Activated naive CD8-positive, alpha-beta T cell treated with anti-CD3 and anti-CD28 coated beads, Interleukin-2, amount 50 U/mL, for 16 hours (primary cell): Measurements from ENCODE around the gene CSF3.

Experiments used
- DNase-seq: peaks from one replicate; pipeline ENCODE4 v3.0.0-alpha.2; 2020; ENCODE audit warnings: low read depth, low spot score

CSF3 gene, protein sequence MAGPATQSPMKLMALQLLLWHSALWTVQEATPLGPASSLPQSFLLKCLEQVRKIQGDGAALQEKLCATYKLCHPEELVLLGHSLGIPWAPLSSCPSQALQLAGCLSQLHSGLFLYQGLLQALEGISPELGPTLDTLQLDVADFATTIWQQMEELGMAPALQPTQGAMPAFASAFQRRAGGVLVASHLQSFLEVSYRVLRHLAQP

DNA sequence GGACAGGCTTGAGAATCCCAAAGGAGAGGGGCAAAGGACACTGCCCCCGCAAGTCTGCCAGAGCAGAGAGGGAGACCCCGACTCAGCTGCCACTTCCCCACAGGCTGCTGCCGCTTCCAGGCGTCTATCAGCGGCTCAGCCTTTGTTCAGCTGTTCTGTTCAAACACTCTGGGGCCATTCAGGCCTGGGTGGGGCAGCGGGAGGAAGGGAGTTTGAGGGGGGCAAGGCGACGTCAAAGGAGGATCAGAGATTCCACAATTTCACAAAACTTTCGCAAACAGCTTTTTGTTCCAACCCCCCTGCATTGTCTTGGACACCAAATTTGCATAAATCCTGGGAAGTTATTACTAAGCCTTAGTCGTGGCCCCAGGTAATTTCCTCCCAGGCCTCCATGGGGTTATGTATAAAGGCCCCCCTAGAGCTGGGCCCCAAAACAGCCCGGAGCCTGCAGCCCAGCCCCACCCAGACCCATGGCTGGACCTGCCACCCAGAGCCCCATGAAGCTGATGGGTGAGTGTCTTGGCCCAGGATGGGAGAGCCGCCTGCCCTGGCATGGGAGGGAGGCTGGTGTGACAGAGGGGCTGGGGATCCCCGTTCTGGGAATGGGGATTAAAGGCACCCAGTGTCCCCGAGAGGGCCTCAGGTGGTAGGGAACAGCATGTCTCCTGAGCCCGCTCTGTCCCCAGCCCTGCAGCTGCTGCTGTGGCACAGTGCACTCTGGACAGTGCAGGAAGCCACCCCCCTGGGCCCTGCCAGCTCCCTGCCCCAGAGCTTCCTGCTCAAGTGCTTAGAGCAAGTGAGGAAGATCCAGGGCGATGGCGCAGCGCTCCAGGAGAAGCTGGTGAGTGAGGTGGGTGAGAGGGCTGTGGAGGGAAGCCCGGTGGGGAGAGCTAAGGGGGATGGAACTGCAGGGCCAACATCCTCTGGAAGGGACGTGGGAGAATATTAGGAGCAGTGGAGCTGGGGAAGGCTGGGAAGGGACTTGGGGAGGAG, at the start of gene CSF3:
Gene CSF3, plus strand, starts transcription at position 436 of the 993 bp plus-strand sequence. Its CDS starts 35 bp downstream, at position 471.
- DNase-seq: no peak

DNA sequence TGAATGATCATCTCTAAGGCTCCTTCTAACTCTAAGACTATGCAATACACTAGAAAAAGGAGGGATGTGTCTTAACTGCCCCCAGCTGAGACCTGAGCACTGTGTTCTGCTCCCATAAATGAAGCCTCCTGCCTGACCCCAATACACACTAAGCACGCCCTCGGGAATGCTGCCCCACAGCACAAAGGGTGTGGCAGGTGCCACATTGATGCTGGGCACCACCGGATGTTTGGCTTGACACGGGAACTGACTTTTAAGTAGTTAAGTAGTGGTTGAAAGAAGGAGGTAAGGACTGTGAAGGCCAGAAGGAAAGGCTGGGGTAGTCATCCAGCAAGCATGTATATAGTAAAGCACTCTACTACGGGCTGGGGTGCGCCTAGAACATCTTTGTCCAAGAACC, 48.5 kb upstream of the CSF3 start:
- DNase-seq: no peak

DNA sequence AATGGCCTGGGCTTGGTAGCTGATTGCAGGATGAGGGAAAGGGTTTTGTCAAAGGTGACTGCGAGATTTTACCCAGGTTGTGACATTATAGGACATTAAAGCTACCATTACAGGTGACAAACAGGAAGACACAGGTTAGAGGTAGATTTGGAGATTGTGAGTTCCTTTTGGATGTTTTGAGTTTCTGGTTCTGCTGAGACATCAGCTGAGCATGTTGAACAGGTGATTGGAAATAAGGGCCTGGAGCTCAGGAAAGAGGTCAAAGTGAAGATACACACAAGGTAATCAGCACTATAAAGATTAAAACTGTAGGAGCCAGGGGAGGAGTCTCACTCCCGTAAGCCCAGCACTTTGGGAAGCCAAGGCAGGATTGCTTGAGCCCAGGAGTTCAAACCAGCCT, 46.5 kb upstream of the CSF3 start:
- no peak for DNase-seq

DNA sequence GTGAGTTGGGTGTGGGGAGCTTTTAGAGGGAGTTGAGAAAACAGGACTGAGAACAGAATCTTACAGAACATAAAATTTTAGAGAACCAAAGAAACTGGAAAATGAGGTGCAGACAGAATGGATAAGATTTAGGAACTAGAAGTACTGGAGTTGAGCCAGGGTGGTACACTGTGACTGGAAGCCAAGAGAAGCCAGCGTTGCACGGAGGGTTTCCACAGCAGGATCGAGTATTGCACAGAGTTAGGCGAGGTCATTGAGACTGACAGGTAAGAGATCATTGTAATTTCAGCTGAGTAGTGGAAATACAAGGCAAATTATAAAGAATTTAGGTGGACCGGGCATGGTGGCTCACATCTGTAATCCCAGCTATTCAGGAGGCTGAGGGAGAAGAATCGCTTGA, 45.9 kb upstream of the CSF3 start:
- no peak for DNase-seq

DNA sequence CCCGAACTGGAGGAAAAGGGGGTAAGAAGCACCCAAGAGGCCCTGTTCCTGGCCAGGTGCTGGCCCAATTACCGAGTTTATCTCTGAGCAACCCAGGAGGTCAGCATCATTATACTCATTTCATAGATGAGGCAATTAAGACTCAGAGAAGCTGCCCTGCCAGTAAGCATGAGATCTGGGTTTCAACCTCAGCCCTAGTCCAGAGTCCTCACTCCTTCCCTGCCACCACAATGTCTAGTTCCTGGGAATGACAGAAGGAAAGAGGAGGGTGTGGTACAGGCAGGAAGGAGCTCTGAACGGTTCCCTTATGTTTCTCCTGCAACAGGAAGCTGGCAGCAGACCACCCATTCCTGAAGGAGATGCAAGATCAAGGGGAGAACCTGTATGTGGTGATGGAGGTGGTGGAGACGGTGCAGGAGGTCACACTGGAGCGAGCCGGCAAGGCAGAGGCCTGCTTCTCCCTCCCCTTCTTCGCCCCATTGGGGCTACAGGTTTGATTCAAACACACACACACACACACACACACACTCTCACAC, 45.0 kb upstream of the CSF3 start:
- DNase-seq: no peak

DNA sequence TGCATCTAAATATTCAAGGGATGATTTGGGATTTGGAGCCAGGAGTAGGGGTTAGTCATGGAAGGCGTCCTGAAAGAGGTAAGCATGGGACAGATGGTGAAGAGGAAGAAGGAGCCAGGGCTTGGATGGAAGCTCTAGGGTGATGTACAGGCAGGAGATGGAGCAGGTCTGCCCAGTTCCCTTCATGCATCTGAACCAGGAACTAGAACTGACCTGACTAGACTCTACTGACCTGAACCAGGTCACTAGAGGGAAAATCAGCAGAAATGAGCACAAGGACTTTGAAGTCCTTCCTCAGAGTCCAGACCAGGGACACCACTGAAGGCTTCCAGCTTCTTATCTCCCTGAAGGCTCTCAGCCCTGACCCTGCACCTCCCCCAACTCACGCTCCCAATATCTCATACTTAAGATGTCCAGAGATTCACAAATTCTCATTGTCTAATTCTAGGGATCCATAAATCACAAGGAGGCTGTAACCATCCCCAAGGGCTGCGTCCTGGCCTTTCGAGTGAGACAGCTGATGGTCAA, 44.1 kb upstream of the CSF3 start:
- DNase-seq: no peak

DNA sequence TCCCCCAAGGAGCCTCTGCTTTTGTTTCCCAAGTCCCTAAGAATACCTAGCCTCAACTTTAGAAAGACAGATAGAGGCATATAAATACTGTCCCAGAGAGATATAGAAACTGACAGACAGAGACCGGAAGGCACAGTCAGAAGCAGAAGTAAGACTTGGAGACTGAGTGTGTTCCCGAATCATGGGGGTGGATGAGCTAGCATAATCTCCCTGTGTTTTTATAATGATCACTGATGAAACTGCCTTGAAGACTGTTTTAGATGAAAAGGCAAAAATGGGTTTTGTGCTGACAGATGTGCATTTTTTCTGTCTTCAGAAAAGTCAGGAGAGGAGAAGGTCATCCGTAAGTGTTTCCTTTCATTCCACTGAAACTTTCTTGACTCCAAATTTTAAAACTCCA, 43.0 kb upstream of the CSF3 start:
- DNase-seq: no peak

DNA sequence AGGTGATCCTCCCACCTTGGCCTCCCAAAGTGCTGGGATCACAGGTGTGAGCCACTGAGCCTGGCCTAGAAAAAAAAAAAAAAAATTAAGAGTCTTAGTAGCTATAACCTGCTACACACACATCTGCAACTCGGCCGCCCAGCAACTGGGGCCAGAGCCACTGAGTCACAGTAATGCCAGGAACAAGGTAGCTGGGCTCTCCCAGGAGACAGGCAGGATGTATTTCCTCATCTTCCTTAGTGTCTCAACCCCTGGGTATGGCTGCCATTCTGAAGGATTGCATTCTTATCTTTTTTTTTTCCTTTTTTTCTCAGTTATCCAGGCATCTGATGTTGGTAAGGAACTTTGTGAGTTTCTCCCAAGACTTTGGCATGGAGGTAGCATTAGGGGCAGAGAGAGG, 41.7 kb upstream of the CSF3 start:
- no peak for DNase-seq

DNA sequence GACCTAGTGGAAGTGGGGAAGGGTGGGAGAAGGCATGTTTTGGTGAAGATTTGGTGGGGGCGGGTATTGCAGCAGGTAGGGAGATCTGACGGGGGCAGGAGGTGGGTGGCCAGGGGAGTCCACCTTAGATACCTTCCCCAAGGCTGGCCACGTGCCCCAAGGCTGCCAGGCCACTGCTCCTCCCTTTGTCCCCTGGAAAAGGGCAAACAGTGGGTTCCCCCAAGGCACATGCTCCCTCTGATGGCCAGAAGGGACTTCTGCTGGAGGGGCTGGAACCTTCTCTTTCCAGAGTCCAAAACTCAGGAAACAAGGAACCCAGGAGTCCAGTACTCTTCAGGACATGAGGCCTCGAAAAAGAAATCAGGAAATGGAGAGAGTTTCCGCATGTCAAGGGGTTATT, 40.8 kb upstream of the CSF3 start:
- DNase-seq: no peak

DNA sequence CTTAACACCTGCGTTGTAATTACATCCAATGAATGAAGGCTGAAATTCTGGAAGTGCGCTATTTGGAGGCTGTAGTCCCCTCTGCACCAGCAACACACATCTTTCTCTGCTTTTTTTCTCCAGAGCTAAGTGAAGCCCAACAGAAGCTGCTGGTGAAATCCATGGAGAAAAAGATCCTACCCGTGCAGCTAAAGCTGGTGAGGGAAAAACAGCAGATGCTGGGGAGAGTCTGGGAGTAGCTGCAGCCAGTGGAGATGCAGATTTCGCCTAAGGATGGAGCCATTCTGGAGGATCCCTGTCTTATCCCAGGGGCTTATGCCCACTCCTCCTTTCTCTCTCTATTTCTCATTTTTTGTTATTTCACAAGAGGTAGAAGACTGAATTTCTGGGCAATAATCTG, 39.4 kb upstream of the CSF3 start:
- DNase-seq: no peak

DNA sequence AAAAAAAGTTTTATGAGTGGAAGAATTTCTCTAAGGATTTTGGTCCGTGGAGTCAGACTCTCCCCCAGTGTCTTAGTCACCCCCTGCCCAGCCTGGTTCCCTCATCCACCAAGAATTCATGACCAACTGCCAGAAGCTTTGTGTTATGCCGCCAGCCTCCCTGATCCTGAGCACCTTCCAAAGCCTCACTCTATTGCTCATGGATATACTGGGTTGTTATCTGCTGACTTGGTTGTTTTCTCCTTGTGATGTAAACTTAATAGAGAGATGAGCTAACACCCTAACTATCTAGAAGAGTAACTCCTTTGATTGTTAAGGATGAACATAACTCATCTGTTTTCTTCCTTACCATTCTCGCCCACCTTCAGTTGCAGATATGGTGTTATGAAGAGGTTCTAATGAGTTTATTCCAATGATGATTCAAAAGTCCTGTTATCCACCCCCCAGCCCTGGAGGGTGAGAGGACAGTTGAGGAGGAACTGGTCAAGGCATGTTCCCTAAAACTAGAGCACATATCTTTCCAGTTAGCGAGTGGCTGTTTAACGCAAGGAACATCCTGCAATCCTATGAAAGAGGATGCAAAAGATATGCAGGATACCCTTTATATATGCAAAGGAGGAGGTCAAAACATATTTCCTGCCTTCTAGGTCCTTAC, 36.1 kb upstream of the CSF3 start:
- no peak for DNase-seq

DNA sequence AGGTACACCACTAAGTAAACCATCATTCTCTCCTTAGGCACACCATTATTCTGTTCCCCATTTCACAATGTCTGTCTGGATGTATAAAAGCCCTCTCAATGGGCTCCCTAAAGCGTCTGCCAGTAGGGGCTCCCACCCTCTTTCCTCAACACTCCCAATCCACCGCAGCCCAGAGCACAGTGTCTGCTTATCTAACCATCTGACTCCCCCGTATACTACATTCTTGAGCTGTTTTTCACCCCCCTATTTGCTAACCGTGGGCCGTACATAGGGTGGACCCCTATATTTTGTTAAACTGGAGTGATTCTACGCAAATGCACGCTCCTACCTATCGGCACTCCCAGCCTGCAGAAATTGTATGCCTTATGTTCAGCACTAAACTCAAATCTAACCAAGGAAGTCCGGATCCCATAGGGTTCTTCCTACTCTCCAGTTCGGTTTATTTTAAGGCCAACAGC, 35.3 kb upstream of the CSF3 start:
- no peak for DNase-seq

DNA sequence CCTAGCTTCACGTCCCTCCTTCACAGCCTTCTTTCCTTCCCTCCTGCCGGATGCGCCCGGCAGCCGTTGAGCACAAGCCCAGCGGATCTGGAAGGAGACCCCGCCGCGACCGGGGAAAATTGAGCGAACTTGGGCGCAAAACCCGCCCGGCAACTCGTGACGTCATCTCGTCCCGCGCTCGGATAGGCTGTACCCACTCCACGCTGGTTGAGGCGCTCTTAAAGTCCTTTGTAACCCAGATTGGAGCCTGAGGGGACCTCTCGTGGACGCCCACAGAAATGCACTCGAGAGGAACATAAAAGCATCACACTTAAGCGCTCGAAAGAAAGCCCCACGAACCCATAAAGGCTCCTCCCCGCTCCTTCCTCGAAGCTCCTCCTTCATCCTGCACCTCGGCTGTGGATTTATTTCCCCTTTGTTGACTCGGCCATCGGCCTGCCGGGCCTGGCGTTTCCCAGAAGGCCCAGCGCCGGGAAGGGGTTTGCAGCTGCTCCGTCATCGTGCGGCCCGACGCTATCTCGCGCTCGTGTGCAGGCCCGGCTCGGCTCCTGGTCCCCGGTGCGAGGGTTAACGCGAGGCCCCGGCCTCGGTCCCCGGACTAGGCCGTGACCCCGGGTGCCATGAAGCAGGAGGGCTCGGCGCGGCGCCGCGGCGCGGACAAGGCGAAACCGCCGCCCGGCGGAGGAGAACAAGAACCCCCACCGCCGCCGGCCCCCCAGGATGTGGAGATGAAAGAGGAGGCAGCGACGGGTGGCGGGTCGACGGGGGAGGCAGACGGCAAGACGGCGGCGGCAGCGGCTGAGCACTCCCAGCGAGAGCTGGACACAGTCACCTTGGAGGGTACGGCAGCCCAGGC, 34.7 kb upstream of the CSF3 start, which contains the start of gene PSMD3:
Gene PSMD3, plus strand, starts transcription at position 457 of the 856 bp plus-strand sequence. Its CDS starts 164 bp downstream, at position 621.
- peak; percentile 93 for DNase-seq

DNA sequence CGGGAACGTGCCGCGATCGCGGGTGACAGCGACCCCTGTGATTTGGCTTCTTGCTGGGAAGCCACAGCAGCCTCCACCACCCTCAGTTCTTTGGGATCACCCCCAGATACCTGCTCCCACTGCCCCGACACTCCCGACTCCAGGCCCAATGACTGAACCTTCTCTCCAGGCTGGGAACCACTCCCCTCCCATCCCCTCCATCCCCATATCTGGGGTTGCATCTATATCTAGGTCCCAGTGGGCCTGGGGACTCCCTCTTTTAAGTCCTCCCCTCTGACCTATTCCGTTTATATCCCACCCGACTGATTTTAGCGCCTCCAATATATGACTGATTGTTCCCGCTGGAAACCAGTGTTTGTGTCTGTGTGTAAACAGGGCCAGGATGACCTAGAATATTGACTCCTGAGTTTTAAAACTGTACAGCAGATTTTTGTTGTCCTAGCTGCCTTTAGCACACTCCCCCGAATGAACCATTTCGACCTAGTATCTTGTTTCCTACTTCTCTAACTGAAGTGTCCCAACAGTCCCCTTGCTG, 34.0 kb upstream of the CSF3 start:
- DNase-seq: no peak

DNA sequence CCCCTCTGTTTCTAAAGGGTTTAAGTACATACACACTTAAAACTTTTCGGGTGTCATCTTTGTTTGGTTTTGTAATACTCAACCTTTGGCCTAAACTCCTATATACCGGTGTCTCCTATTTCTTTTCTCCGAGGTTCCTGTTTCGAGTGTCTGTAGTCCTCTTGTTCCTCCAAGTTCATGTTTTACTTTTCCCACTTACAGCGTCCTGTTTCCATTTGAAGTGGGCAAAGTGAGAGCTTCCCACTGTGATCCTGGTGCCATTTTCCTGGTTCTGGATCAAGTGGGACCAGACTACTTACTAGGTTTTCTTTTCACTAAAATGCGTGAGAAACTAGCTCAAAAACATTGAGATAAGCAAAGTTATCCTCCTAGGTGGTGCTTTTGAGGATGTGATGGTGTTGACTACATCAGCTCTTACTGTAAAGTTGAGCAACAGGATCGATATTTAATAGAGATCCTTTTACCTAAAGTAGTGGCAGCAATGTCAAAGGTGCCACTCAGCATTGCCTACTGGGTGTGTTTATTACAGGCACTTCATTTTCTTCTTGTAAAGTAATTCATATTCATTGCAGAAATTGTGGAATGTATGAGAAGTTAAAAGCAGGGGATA, 33.4 kb upstream of the CSF3 start:
- no peak for DNase-seq

DNA sequence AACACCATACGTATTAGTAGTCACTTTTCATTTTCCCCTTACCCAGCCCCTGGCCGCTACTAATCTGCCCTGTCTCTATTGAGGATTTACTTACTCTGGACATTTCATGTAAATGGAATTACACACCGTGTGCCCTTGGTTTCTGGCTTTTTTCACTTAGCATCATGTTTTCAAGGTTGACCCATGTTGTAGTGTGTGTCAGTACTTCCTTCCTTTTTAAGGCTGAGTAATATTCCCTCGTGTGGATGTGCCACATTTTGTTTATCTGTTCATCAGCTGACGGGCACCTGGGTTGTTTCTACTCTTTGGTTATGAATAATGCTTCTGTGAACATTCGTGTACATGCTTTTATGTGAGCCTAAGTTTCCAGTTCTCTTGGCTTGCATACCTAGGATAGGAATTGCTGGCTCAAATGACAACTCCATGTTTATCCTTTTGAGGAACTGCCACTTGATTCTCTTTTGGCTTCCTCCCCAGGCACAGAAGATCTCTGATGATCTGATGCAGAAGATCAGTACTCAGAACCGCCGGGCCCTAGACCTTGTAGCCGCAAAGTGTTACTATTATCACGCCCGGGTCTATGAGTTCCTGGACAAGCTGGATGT, 26.9 kb upstream of the CSF3 start:
- DNase-seq: no peak

DNA sequence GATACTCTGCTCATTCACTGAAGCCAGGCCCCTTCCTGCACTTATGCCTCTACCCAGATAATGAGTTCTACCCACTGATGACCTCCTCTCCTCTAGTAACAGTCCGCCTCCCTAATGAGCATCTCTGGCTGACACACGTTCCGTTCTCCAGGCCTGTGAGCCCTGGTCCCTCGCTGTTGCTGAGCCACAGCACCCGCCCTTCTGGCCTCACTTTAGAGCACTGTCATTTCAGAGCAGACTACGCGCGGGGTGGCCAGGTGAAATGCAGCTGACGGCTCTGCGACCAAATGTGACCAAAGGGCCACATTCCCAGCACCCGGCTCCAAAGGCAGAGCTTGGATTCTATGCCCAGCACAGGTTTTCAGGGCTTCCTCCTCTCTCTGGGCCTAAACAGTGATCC, 20.8 kb upstream of the CSF3 start:
- DNase-seq: no peak

DNA sequence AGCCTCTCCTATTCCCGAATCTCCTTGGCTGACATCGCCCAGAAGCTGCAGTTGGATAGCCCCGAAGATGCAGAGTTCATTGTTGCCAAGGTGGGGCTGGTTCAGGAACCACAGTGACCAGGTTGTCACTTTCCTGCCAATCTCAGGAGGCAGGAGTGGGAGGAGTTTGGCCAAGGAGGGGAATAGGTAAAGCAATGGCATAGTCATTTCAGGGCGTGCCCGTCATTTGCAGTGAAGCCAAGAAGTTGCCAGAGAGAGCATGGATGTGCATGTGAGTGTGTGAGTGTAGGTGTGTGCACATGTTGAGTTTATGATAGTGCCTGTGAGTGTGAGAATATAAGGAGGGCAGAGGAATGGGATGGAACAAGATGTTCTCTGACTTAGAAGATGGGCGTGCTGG, 19.8 kb upstream of the CSF3 start:
- no peak for DNase-seq

DNA sequence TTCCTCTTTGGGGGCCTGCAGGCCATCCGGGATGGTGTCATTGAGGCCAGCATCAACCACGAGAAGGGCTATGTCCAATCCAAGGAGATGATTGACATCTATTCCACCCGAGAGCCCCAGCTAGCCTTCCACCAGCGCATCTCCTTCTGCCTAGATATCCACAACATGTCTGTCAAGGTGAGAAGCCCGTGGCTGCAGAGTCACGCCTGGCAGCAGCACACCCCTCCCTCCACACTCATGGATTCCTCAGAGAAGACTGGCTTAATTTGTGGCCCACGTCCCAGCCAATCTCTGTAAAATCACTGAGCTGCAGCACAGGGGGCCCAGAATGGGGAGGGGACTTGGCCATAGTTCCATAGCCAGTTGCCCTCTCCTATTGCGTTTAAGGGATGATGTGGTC, 19.1 kb upstream of the CSF3 start:
- no peak for DNase-seq

DNA sequence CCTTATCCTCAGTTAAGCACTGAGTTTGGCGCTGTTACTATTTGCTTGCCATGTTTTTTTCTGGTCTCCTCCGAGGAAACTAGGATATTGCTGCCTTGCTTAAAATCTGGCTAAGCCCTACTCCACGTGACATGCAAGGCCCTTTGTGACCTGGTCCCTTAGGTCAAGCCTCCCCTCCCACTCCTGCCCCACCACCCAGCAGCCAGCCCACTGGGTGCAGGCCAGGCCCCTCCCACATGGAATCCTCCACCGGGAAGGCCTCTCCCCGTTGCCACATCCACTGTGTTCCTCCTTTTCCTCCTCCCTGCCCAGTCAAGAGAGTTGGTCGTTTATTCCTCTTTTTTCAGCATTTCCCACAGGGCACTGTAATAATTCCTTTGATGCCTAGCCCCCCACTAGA, 18.4 kb upstream of the CSF3 start:
- no peak for DNase-seq
